ENCODE results near the gene CMTM3.

DNA sequence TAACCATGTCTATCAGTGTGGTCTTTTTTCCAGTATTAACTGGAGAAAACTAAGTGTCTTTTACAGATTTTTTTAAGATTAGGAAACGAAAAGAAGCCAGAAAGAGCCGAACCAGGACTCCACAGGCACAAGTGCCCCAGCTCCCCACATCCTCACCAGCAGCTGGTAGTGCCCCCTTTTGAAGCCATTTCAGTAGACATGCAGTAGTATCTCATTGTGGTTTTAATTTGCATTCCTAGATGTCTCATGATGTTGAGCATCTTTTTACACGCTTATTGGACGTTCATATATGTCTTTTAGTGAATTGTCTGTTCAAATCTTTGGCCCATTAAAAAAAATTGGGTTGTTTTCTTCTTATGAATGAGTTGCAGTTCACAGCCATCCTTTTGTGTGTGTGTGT lies 4.8 kb upstream of the CMTM3 start:
- TF ChIP-seq, protein P1, sequence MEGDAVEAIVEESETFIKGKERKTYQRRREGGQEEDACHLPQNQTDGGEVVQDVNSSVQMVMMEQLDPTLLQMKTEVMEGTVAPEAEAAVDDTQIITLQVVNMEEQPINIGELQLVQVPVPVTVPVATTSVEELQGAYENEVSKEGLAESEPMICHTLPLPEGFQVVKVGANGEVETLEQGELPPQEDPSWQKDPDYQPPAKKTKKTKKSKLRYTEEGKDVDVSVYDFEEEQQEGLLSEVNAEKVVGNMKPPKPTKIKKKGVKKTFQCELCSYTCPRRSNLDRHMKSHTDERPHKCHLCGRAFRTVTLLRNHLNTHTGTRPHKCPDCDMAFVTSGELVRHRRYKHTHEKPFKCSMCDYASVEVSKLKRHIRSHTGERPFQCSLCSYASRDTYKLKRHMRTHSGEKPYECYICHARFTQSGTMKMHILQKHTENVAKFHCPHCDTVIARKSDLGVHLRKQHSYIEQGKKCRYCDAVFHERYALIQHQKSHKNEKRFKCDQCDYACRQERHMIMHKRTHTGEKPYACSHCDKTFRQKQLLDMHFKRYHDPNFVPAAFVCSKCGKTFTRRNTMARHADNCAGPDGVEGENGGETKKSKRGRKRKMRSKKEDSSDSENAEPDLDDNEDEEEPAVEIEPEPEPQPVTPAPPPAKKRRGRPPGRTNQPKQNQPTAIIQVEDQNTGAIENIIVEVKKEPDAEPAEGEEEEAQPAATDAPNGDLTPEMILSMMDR (IDR thresholded peaks at IDR 0.05), result no peak
- TF ChIP-seq ZFX (IDR thresholded peaks at IDR 0.05; ENCODE audit: borderline replicate concordance), result no peak
